GM19193 (cell line): ENCODE measurements around the gene GSK3A.

Source experiments
- POLR2A ChIP-seq: IDR thresholded peaks from 4 replicates; pipeline ENCODE4 v1.6.1; 2011; ENCODE audit not compliant: insufficient read depth, insufficient read length; ENCODE audit errors: extremely low read depth

GSK3A gene

GRCh38 chr19:42248270-42249148 is 6.1 kb upstream of the GSK3A start:
- TF ChIP-seq POLR2A = no peak

- no peak for TF ChIP-seq POLR2A
These were observed 5.3 kb upstream of the GSK3A start for GRCh38 chr19:42247640-42248199.

DNA sequence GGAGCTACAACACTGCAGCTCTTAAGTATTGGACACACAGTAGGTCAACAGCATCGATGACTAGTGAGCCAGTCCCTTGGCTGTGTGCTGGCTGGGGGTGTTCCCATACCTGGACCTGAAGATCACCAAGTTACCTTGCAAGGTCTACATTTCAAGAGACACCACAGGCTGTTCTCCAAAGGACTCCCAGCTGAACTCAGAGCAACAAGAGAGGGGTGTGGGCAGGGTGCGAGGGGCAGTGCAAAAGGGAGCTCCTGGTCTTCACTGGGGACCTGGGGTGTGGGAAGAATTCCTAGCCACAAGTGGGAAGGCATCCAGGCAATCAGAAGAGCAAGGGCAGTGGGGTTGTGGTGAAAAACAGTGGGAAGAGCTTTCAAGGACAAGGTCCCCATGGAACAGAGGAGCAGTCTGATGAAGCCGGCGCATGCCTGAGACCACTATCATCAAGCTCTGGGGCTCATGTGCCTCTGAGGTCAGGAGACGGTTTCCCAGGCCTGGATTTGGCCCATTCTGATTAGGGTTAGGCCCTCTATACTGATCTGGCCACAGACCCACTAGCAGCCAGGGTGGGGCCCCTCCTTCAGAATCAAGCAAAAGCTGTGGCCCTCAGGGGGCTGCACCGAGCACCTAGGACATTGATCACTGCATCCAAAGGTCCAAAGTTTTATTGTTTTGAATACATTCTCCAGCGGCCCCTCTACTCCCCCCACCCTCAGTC is 4.7 kb upstream of the GSK3A start:
- no peak for TF ChIP-seq POLR2A

GRCh38 chr19:42246143-42246921 is 3.9 kb upstream of the GSK3A start:
- TF ChIP-seq POLR2A = peak; percentile 13

GRCh38 chr19:42245231-42245630 is 2.8 kb upstream of the GSK3A start:
- no peak for TF ChIP-seq POLR2A

- peak; percentile 31 for TF ChIP-seq POLR2A
These were observed 2.2 kb upstream of the GSK3A start for GRCh38 chr19:42244347-42245220.

GRCh38 chr19:42242069-42242511 is 312 bp downstream of the GSK3A start:
- no peak for TF ChIP-seq POLR2A

GRCh38 chr19:42241279-42241678 is 1.1 kb downstream of the GSK3A start:
- TF ChIP-seq POLR2A = no peak

- no peak for TF ChIP-seq POLR2A
These were observed 2.7 kb downstream of the GSK3A start for GRCh38 chr19:42239544-42240220.

- no peak for TF ChIP-seq POLR2A
These were observed 7.2 kb downstream of the GSK3A start for GRCh38 chr19:42235181-42235580.

GRCh38 chr19:42234364-42234763 is 8.0 kb downstream of the GSK3A start:
- TF ChIP-seq POLR2A = peak; percentile 9

- TF ChIP-seq POLR2A = no peak
These were observed 8.6 kb downstream of the GSK3A start for GRCh38 chr19:42233678-42234292.

- no peak for TF ChIP-seq POLR2A
These were observed 9.3 kb downstream of the GSK3A start for GRCh38 chr19:42233106-42233505.
